ENCODE measurements around the gene UCMA.

UCMA gene

GRCh38 chr10:13184730-13185514, 49.3 kb downstream of the UCMA start:
- no peak for DNase-seq

- DNase-seq: no peak
Observed at GRCh38 chr10:13184276-13184675, 49.9 kb downstream of the UCMA start.

- no peak for DNase-seq
Observed at GRCh38 chr10:13183625-13184024, 50.5 kb downstream of the UCMA start.

- DNase-seq: no peak
Observed at GRCh38 chr10:13182424-13182823, 51.8 kb downstream of the UCMA start.

- DNase-seq: peak in 1 of 5 donors; percentile 14
Observed at GRCh38 chr10:13180788-13181187, 53.4 kb downstream of the UCMA start.

- DNase-seq: no peak
Observed at GRCh38 chr10:13173616-13174015, 60.6 kb downstream of the UCMA start.

Data from T-helper 1 cell (primary cell).